HG03571 (cell line): ENCODE results near the gene C1orf116.
A peak's percentile ranks its signal among the peaks of the same experiment; 100 is the strongest.

Experiments
- ATAC-seq: cut with Tn5 transposase; IDR thresholded peaks from one replicate; pipeline ENCODE4 v1.9.1; 2021; ENCODE audit not compliant: unreplicated experiment

Gene C1orf116

DNA sequence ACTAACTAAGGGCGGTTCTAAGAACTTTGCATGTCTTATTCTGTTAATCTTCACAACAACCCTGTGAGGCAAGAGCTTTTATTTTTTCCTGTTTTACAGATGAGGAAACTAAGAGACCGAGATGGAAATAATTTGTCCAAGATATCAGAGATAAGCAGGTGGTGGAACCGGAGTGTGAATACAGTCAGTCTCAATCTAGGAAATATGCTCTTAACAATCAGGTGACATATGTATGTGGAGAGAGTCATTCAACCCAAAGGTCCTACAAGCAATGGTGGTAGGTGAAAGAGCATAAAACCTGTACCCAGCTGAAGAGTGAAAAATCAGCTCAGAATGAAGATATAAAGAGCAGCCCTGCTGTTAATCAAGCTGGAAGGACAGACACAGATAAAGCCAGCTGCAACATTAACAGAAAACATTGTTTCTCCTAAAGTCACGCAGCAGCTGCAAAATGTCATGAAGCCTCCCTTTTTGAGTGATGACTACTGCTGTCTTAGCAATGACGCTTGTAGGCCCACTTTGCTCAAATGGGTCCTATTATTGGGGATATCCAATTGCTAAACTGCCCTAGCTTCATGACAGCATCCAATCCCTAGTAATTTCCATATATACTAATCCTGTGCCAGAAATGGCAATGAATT lies 31.8 kb downstream of the C1orf116 start:
- no peak for ATAC-seq

- no peak for ATAC-seq
These were observed 33.7 kb downstream of the C1orf116 start for GRCh38 chr1:206998816-206999215.

GRCh38 chr1:206992790-206993189 lies 39.8 kb downstream of the C1orf116 start:
- no peak for ATAC-seq

DNA sequence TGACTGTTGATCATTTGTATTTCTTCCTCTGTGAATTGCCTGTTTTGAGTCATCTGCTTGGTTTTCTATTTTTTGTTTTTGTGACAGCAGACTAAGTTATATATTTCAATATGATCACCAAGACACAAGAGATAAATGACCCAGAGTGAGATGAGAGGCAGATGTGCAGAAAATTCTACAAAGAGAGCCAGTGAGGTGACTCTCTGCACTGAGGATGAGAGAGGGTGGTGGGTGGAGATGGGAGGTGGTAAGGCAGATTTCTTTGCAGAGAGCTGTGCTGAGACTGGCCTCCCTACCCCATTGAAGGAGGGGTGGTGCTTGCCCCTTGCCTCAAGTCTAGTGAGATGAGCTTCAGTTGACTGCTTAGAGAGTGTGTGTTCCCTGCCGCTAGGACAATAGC lies 44.7 kb downstream of the C1orf116 start:
- no peak for ATAC-seq

DNA sequence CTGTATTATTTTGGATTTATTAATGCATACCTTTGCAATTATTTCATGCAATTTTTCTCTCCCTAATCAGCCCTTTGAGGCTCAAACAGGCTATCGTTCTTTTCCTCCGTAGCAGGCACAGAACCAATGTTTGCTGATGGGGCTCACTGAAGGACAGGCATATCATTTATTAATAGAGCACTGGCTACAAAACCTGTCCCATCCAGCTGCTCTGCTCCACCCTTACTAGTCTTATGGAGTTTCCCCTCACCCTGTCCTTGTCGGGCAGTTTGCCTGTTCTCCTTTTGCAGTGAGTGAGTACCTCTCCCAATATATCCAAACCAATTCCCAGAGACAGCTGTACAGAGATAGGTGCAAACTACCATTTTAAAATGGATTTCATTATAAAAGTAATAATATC lies 45.7 kb downstream of the C1orf116 start:
- no peak for ATAC-seq

DNA sequence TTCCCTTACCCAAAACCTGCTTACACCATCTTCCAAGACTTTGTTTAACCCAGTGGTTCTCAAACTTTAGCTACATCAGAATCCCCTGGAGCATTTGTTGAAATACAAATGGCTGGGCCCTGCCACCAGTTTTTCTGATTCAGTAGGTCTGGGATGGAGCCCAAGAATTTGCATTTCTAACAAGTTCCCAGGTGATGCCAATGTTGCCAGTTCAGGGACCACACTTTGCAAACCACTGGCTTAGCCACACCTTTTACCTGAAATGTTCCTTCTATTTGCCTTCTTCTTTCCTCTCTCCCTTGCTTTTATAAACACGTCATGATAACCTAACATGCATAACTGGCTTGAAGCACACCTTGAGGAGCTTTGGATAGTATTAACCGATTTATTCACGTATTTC lies 46.2 kb downstream of the C1orf116 start:
- no peak for ATAC-seq

DNA sequence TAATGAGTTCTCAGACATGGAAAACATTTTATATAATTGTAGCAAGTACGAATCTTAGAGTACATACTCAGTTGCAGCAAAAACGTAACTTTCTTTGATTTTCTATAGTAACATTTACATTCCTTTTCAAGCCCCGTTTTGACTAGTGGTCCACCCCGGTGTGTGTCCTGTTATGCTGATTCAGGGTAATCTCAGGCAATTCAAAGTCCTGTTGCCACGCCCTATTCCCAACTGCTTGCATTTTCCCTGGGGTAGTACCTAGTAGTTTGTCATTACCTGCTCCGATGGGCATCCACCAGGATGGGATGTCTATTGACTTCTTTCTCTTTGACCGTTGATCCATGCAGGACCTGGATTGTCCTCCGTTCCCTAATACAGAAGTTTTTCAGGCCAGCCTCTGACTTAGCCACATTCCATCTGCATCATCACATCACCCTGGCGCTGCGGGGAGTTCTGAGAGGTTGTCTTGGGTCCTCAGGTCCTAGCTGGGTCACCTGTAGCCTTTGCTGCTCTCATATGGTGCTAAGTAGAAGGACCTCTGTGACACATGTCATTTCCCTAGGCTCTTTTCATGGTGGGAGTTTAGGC lies 47.3 kb downstream of the C1orf116 start:
- ATAC-seq, result no peak

DNA sequence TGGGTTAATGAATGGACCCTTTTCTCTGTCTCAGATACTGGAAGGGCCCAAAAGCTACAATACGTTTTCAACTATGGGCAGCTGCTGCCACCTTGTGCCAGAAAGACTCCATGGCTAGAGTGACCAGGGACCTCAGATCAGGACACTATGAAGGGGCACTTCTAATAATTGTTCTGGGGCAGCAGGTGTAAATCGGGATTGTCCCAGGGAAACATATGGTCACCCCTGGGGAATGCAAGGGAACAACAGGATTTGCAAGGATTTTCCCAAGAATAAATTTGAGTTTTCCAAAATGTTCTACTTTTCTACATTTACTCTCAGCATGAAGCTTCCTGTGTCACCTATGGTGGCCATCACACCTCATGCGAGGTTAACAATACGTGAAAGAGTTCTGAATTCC lies 50.3 kb downstream of the C1orf116 start:
- no peak for ATAC-seq

DNA sequence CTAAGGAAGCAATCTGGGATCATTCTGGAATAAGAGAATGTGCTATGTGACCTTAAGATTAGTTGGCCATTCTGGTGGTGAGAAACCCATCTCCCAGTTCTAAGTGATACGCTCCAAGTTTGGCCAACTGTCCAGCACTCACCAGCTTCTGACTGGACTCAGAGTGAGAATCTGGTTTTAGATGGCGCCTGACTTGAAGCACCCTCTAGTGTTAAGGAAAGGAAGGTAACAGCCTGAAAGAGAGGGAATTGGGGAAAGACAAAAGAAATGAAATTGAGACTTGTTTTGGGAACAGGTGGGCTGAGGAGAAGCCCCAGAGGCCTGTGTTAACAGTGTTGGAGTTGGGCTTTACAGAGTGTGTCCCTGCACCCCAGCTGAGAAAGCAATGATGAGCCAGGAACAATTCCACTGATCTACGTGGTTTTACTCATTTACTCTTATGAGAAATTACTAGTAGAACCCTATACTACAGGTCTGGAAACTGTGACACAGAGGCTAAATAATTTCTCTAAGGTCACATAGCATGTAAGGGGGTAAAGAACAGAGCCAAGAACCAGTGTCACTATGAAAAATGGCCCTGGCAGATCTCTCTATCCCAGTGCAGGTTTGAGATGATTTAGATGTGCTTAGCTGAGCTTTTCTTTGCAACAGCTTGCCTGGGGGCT lies 53.0 kb downstream of the C1orf116 start:
- ATAC-seq, result no peak

DNA sequence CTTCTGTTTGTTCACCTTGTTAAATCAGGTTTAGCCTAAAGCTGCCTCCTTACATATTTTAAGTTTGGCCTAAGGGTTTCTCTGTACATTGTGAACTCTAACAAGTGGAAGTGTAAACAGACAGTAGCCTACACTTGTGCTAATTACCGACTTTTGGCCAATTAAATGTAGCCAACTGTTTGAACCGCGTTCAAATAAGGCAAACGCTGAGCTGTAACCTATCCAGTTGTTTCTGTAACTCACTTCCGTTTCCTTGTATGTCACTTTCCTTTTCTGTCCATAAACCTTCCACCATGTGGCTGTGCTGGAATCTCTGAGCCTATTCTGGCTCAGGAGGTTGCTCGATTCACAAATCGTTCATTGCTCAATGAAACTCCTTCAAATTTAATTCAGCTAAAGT lies 54.3 kb downstream of the C1orf116 start:
- ATAC-seq, result no peak

DNA sequence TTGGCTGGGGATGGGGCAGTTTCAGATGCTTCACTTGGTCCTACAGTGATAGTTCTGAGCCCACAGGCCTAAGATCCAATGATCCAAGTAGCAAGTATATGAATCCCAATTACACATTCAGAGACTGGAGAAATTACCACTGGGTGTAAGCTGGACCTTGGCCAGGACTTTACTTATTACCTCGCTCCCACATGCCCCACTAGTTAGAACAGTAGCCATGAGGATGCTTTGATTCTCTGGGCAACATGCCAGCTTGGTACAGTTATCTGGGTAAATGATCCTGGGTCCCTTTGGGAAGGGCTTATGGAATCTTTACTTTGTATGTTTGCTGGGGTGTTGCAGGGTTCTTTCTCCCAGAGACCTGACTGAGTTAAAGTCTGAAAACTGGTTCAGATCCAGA lies 57.2 kb downstream of the C1orf116 start:
- no peak for ATAC-seq

DNA sequence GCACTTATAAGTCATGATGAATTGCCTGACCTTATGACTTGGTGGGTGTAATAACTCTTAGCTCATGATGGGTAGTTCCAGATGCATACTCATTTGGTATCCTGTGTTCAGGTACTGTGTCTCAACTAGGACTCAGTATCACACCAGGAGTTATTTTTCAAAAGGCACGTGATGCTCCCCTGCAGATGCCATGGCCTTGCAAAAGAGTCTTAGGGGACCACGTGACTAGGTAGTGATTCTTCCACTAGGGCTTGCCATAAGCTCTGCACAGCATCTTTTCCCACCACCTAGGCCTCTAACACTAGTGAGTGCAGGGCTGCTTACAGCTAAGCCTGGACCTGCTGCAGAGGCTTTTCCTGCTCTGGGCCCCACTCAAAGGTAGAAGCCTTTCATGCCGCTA lies 58.4 kb downstream of the C1orf116 start:
- no peak for ATAC-seq

GRCh38 chr1:206972728-206973127 lies 59.8 kb downstream of the C1orf116 start:
- no peak for ATAC-seq

DNA sequence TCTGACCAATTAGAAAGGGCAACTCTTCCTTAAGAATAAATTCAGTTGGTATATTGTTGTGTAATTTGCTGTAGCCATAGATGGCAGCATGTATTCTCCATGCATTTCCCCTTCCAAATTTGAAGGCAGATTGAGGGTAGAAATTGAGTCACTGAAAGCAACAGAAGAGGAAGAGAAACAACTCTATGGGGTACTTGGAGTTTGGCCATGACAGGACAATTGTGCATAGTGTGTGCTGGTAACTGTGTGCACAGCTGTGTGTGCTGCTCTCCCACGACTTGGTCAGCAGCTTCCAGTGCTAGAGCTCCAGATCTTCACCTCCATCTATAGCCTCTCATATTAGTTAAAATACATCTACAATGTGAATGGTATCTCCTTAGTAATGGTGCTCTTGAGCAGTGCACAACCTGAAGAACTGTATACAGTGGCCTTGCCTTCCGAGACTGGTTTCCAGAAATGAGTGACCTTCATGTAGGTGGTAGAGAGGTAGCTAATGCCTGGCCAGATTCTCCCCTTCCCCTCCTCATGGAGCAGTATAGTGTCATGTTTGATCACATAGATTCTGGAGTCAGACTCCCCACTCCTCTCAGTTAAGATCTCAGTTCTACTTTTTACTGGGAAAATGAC lies 61.4 kb downstream of the C1orf116 start:
- ATAC-seq, result peak; percentile 55

GRCh38 chr1:206970446-206970845 lies 62.1 kb downstream of the C1orf116 start, which contains the start of gene FCAMR:
FCAMR (minus strand) TSS chr1:206970460; CDS start chr1:206970125, 335 bp downstream.
- no peak for ATAC-seq

DNA sequence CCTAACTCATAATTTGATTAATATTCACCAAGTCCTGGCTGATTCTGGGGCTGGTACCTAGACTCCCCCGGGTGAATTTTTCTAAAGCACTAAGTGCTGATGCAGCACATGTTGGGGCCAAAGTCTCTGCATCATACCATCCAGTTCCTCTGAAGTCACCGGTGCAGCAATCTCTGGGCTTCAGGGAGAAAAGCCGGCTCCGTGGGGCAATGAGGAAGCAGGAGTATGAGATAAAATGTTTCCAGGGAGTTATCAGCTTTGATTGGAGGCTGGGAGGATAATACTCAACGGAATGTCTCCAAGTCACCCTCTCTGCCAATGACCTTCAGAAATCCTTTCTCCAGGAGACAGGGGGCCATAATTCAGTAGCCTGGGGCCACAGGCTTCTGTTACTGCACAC lies 63.5 kb downstream of the C1orf116 start:
- no peak for ATAC-seq
